ENCODE results near the gene CTTNBP2.

DNA sequence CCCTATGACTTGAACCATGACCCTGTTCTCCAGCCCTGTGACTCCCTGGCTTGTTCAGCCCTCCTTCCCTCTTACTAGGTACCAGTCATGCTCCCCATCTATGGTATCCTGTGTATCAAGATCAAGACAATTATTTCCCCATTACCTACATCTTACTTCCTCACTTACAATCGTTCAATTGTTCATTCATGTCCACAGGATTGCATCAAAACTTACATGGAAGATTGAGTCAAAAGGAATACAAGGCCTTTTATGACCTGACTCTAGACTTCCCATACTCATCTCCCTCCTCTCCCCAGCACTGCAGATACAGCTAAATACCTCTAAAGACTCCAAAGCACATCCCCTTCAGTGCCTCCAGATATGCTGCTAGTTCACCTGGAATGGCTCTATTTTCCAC is 109.2 kb downstream of the CTTNBP2 start:
- TF ChIP-seq POLR2A (IDR thresholded peaks at IDR 0.05) = no peak
- TF ChIP-seq, protein P1, sequence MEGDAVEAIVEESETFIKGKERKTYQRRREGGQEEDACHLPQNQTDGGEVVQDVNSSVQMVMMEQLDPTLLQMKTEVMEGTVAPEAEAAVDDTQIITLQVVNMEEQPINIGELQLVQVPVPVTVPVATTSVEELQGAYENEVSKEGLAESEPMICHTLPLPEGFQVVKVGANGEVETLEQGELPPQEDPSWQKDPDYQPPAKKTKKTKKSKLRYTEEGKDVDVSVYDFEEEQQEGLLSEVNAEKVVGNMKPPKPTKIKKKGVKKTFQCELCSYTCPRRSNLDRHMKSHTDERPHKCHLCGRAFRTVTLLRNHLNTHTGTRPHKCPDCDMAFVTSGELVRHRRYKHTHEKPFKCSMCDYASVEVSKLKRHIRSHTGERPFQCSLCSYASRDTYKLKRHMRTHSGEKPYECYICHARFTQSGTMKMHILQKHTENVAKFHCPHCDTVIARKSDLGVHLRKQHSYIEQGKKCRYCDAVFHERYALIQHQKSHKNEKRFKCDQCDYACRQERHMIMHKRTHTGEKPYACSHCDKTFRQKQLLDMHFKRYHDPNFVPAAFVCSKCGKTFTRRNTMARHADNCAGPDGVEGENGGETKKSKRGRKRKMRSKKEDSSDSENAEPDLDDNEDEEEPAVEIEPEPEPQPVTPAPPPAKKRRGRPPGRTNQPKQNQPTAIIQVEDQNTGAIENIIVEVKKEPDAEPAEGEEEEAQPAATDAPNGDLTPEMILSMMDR (IDR thresholded peaks at IDR 0.05) = no peak
- no peak for TF ChIP-seq POLR2AphosphoS5 (IDR thresholded peaks at IDR 0.05)

Measured in prostate gland (tissue), 2 donors.